H1 (cell line): Measurements from ENCODE around the gene ADGRV1. TPM values are rescaled to one million over a fixed set of nuclear protein-coding genes. Genes with fewer than 3 reads are reported as not detected.

Experiments
- CEBPB ChIP-seq: IDR thresholded peaks from 2 replicates; pipeline ENCODE4 v1.6.1; 2012; ENCODE audit warnings: low read depth, low read length
- MAFK ChIP-seq: IDR thresholded peaks from 2 replicates; pipeline ENCODE4 v1.6.1; 2012; ENCODE audit warnings: low read depth, mild to moderate bottlenecking, improper control_type of control experiment, low read length
- POLR2A ChIP-seq, 2 experiments: IDR thresholded peaks; 1 replicate in 1 of 2; 2 replicates in 1 of 2; pipeline ENCODE4 v1.6.1; 2011; ENCODE audit warnings: low read depth in 2 of 2, low read length in 2 of 2, mild to moderate bottlenecking in 2 of 2; ENCODE audit errors: control extremely low read depth in 1 of 2
- POLR2AphosphoS5 ChIP-seq: IDR thresholded peaks from 2 replicates; pipeline ENCODE4 v1.6.1; 2011; ENCODE audit warnings: low read depth, low read length
- POU5F1 ChIP-seq: IDR thresholded peaks from 2 replicates; pipeline ENCODE4 v1.6.1; 2011; ENCODE audit warnings: low read depth, mild to moderate bottlenecking, low read length, moderate library complexity
- RBBP5 ChIP-seq: IDR thresholded peaks from 2 replicates; pipeline ENCODE4 v1.7.1; 2012; ENCODE audit warnings: low read depth, mild to moderate bottlenecking, inconsistent platforms, low read length, moderate library complexity, borderline replicate concordance
- RXRA ChIP-seq: IDR thresholded peaks from 2 replicates; pipeline ENCODE4 v1.6.1; 2011; ENCODE audit warnings: low read depth, mild to moderate bottlenecking, low read length, moderate library complexity; ENCODE audit not compliant: insufficient read depth
- SP4 ChIP-seq: IDR thresholded peaks from 2 replicates; pipeline ENCODE4 v1.6.1; 2012; ENCODE audit warnings: low read length, inconsistent platforms
- SRF ChIP-seq: IDR thresholded peaks from 2 replicates; pipeline ENCODE4 v1.6.1; 2011; ENCODE audit warnings: mild to moderate bottlenecking, low read depth, low read length, moderate library complexity
- TAF7 ChIP-seq: optimal IDR thresholded peaks from 2 replicates; pipeline ENCODE3; 2011; ENCODE audit warnings: low read depth, mild to moderate bottlenecking, inconsistent platforms, low read length, moderate library complexity, borderline replicate concordance
- polyA plus RNA-seq, 7 experiments: library from polyadenylated mRNA; depleted of rRNA in 3 of 7; stranded (reverse) in 5 of 7; unstranded in 2 of 7; fragments of >200 nt in 5 of 7; fragments of 200-250 nt in 2 of 7; gene quantifications; 1 replicate in 5 of 7; 2 replicates in 1 of 7; 4 replicates in 1 of 7; pipeline versions ENCODE4 v1.2.1 to v1.2.3, GENCODE V29; 2011 to 2013; ENCODE audit warnings: missing spikeins in 2 of 7, mixed read lengths in 2 of 7
- total RNA-seq: library from RNA; stranded (reverse); fragmentation: NEBNext Ultra II Directional; extraction: Animal tissue kit (Norgen Biotek cat#: 25700); gene quantifications from 2 replicates; pipeline ENCODE4 v1.2.1, GENCODE V29; 2021
- TF ChIP-seq, protein P1 (sequence below): IDR thresholded peaks from 2 replicates; pipeline ENCODE4 v1.6.1; 2011; ENCODE audit warnings: low read depth, mild to moderate bottlenecking, low read length; ENCODE audit not compliant: insufficient read depth

ADGRV1 gene
- total and polyA plus RNA-seq, 2 of the 8 experiments (the other 6 are each of a cell fraction or from before 2014, with no cell fraction given): 53.1 to 62.2 TPM

- TF ChIP-seq RXRA (no peak), POU5F1 (no peak), SP4 (no peak), SRF (no peak), POLR2AphosphoS5 (no peak), RBBP5 (no peak), MAFK (no peak), TAF7 (no peak), CEBPB (no peak), POLR2A (IDR thresholded peaks at IDR 0.05; ENCODE audit: control extremely low read depth in 1 of 2, low read depth in 2 of 2, low read length in 2 of 2) (no peak)
- TF ChIP-seq, protein P1, sequence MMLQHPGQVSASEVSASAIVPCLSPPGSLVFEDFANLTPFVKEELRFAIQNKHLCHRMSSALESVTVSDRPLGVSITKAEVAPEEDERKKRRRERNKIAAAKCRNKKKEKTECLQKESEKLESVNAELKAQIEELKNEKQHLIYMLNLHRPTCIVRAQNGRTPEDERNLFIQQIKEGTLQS: no peak
These were observed 358.6 kb downstream of the ADGRV1 start (continued) for GRCh38 chr5:90916947-90917800.
